ENCODE results near the gene JMJD8.

The JMJD8 gene

GRCh38 chr16:725463-726187 is 41.5 kb upstream of the JMJD8 start:
- Mint-ChIP-seq H3K9me3 (no peaks in the 10 kb centered on the region), H3K4me1 (ENCODE audit: low read depth) (peaks cover 21% of the 10 kb centered on the region), H3K36me3 (ENCODE audit: low read depth) (peaks cover 25% of the 10 kb centered on the region), H3K4me3 (no peak overlapping the region), H3K27ac (no peak overlapping the region), H3K27me3 (peaks cover 31% of the 10 kb centered on the region)
- intact Hi-C loops (cut with micrococcal nuclease), result no loop called here

- intact Hi-C loops (cut with micrococcal nuclease), result no loop called here
- no peak overlapping the region for H3K27ac Mint-ChIP-seq
- no peaks in the 10 kb centered on the region for H3K9me3 Mint-ChIP-seq
- peaks cover 31% of the 10 kb centered on the region for H3K27me3 Mint-ChIP-seq
- H3K4me1 Mint-ChIP-seq (ENCODE audit: low read depth), result peaks cover 27% of the 10 kb centered on the region
- peaks cover 24% of the 10 kb centered on the region for H3K36me3 Mint-ChIP-seq (ENCODE audit: low read depth)
- H3K4me3 Mint-ChIP-seq, result no peak overlapping the region
These were observed 40.9 kb upstream of the JMJD8 start for GRCh38 chr16:725041-725376.

GRCh38 chr16:724188-725040 is 40.3 kb upstream of the JMJD8 start:
- intact Hi-C loops (cut with micrococcal nuclease), result no loop called here
- no peak overlapping the region for H3K27ac Mint-ChIP-seq
- peaks cover 18% of the 10 kb centered on the region for H3K36me3 Mint-ChIP-seq (ENCODE audit: low read depth)
- no peaks in the 10 kb centered on the region for H3K9me3 Mint-ChIP-seq
- no peak overlapping the region for H3K4me3 Mint-ChIP-seq
- peaks cover 30% of the 10 kb centered on the region for H3K27me3 Mint-ChIP-seq
- H3K4me1 Mint-ChIP-seq (ENCODE audit: low read depth), result peaks cover 32% of the 10 kb centered on the region

GRCh38 chr16:723695-724094 is 39.6 kb upstream of the JMJD8 start:
- intact Hi-C loops (cut with micrococcal nuclease), result no loop called here
- H3K4me1 Mint-ChIP-seq (ENCODE audit: low read depth), result peaks cover 39% of the 10 kb centered on the region
- peaks cover 15% of the 10 kb centered on the region for H3K36me3 Mint-ChIP-seq (ENCODE audit: low read depth)
- H3K27ac Mint-ChIP-seq, result no peak overlapping the region
- H3K4me3 Mint-ChIP-seq, result no peak overlapping the region
- H3K9me3 Mint-ChIP-seq, result no peaks in the 10 kb centered on the region
- H3K27me3 Mint-ChIP-seq, result peaks cover 34% of the 10 kb centered on the region

GRCh38 chr16:722835-723633 is 38.9 kb upstream of the JMJD8 start:
- H3K36me3 Mint-ChIP-seq (ENCODE audit: low read depth), result peaks cover 15% of the 10 kb centered on the region
- no peaks in the 10 kb centered on the region for H3K9me3 Mint-ChIP-seq
- H3K27ac Mint-ChIP-seq, result no peak overlapping the region
- intact Hi-C loops (cut with micrococcal nuclease), result no loop called here
- H3K27me3 Mint-ChIP-seq, result peaks cover 37% of the 10 kb centered on the region
- H3K4me3 Mint-ChIP-seq, result no peak overlapping the region
- peaks cover 39% of the 10 kb centered on the region for H3K4me1 Mint-ChIP-seq (ENCODE audit: low read depth)

GRCh38 chr16:721765-722540 is 37.8 kb upstream of the JMJD8 start:
- Mint-ChIP-seq H3K4me1 (ENCODE audit: low read depth) (peaks cover 39% of the 10 kb centered on the region), H3K27me3 (peaks cover 48% of the 10 kb centered on the region), H3K36me3 (ENCODE audit: low read depth) (peaks cover 15% of the 10 kb centered on the region), H3K9me3 (no peaks in the 10 kb centered on the region), H3K27ac (peak overlapping the region; percentile 51), H3K4me3 (peak overlapping the region; percentile 87)
- intact Hi-C loops (cut with micrococcal nuclease), result no loop called here

- Mint-ChIP-seq H3K36me3 (ENCODE audit: low read depth) (peaks cover 15% of the 10 kb centered on the region), H3K27me3 (peaks cover 50% of the 10 kb centered on the region), H3K27ac (peak within 1 kb of the TSS; percentile 78), H3K4me3 (peak within 1 kb of the TSS; percentile 87), H3K4me1 (ENCODE audit: low read depth) (peaks cover 43% of the 10 kb centered on the region), H3K9me3 (no peaks in the 10 kb centered on the region)
- intact Hi-C loops (cut with micrococcal nuclease), result no loop called here
These were observed 37.0 kb upstream of the JMJD8 start, which contains the start of gene ANTKMT for GRCh38 chr16:720990-721764. Gene ANTKMT, plus strand, starts transcription at chr16:721146. Its CDS starts 129 bp downstream, at chr16:721275.

- H3K9me3 Mint-ChIP-seq, result no peaks in the 10 kb centered on the region
- peak overlapping the region; percentile 87 for H3K4me3 Mint-ChIP-seq
- H3K27me3 Mint-ChIP-seq, result peaks cover 49% of the 10 kb centered on the region
- peaks cover 15% of the 10 kb centered on the region for H3K36me3 Mint-ChIP-seq (ENCODE audit: low read depth)
- peak overlapping the region; percentile 78 for H3K27ac Mint-ChIP-seq
- H3K4me1 Mint-ChIP-seq (ENCODE audit: low read depth), result peaks cover 49% of the 10 kb centered on the region
- intact Hi-C loops (cut with micrococcal nuclease), result no loop called here
These were observed 36.4 kb upstream of the JMJD8 start for GRCh38 chr16:720447-720989.

GRCh38 chr16:719815-720446 is 35.8 kb upstream of the JMJD8 start:
- H3K4me1 Mint-ChIP-seq (ENCODE audit: low read depth), result peaks cover 45% of the 10 kb centered on the region
- peaks cover 15% of the 10 kb centered on the region for H3K36me3 Mint-ChIP-seq (ENCODE audit: low read depth)
- H3K27ac Mint-ChIP-seq, result peak overlapping the region; percentile 78
- no peaks in the 10 kb centered on the region for H3K9me3 Mint-ChIP-seq
- peaks cover 43% of the 10 kb centered on the region for H3K27me3 Mint-ChIP-seq
- peak overlapping the region; percentile 87 for H3K4me3 Mint-ChIP-seq
- intact Hi-C loops (cut with micrococcal nuclease), result no loop called here

GRCh38 chr16:718922-719321 is 34.8 kb upstream of the JMJD8 start:
- intact Hi-C loops (cut with micrococcal nuclease), result no loop called here
- peaks cover 15% of the 10 kb centered on the region for H3K36me3 Mint-ChIP-seq (ENCODE audit: low read depth)

GRCh38 chr16:718389-718788 is 34.3 kb upstream of the JMJD8 start:
- intact Hi-C loops (cut with micrococcal nuclease), result no loop called here
- Mint-ChIP-seq H3K27me3 (peaks cover 55% of the 10 kb centered on the region), H3K4me3 (no peak overlapping the region), H3K9me3 (no peaks in the 10 kb centered on the region), H3K4me1 (ENCODE audit: low read depth) (peaks cover 53% of the 10 kb centered on the region), H3K27ac (no peak overlapping the region), H3K36me3 (ENCODE audit: low read depth) (peaks cover 11% of the 10 kb centered on the region)

More at GRCh38 chr16:718922-719321, 34.8 kb upstream of the JMJD8 start:
- Mint-ChIP-seq H3K4me3 (no peak overlapping the region), H3K27ac (no peak overlapping the region), H3K4me1 (ENCODE audit: low read depth) (peaks cover 52% of the 10 kb centered on the region), H3K9me3 (no peaks in the 10 kb centered on the region), H3K27me3 (peaks cover 50% of the 10 kb centered on the region)
